Mucosa of rectum (tissue), 2 donors: ENCODE measurements around the gene PYM1.

Experiments
- H3K27ac ChIP-seq, 2 donors: one replicate each; pipeline ENCODE4 v1.7.0; 2013; ENCODE audit warnings: inconsistent platforms in 2 of 2, low read depth in 2 of 2, low read length in 2 of 2
- H3K27me3 ChIP-seq, 2 donors: one replicate each; pipeline ENCODE4 v1.7.0; 2013; ENCODE audit warnings: low read length in 2 of 2; ENCODE audit not compliant: control insufficient read depth in 2 of 2, insufficient read depth in 2 of 2
- H3K36me3 ChIP-seq, 2 donors: one replicate each; pipeline ENCODE4 v1.7.0; 2013; ENCODE audit warnings: low read length in 2 of 2; ENCODE audit not compliant: control insufficient read depth in 2 of 2, insufficient read depth in 2 of 2
- H3K4me1 ChIP-seq, 2 donors: one replicate each; pipeline ENCODE4 v1.7.0; 2013; ENCODE audit warnings: low read length in 2 of 2, mild to moderate bottlenecking in 1 of 2; ENCODE audit not compliant: control insufficient read depth in 2 of 2, insufficient read depth in 2 of 2
- H3K4me3 ChIP-seq, 2 donors: one replicate each; pipeline ENCODE4 v1.7.0; 2013; ENCODE audit warnings: low read length in 2 of 2
- H3K9ac ChIP-seq, 2 donors: one replicate each; pipeline ENCODE4 v1.7.0; 2013; ENCODE audit warnings: low read length in 2 of 2, low read depth in 1 of 2, mild to moderate bottlenecking in 1 of 2
- H3K9me3 ChIP-seq, 2 donors: one replicate each; pipeline ENCODE4 v1.7.0; 2013; ENCODE audit warnings: low read length in 2 of 2; ENCODE audit not compliant: control insufficient read depth in 2 of 2
- donor health status: healthy.
- donor health status: Normal muscosa, but diverticular disease.

PYM1 gene

DNA sequence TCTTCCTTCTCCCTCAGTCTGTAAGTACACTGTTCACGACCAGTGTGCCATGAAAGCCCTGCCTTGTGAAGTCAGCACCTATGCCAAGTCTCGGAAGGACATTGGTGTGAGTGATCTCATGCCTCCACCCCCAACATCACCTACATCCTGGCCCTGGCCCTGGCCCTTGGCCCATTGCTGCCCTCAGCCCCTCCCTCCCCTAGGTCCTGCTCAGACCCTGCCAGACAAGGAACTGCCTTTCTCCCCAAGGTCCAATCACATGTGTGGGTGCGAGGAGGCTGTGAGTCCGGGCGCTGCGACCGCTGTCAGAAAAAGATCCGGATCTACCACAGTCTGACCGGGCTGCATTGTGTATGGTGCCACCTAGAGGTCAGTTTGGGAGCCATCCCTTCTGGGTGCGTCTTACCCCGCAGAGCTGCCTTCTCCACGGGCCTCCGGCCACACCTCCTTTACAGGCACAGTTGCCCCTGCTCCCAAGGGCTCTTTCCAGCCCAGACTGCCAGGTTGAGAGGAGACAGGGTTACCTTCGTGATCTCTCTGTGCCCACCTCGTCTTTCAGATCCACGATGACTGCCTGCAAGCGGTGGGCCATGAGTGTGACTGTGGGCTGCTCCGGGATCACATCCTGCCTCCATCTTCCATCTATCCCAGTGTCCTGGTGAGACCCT, 12.5 kb upstream of the PYM1 start:
- Histone ChIP-seq H3K27ac (peak overlapping the region; percentile 62 to 79), H3K27me3 (no peaks in the 10 kb centered on the region), H3K9me3 (no peaks in the 10 kb centered on the region), H3K4me1 (peaks cover 10 to 13% of the 10 kb centered on the region in 2 donors), H3K9ac (peak overlapping the region; percentile 2 to 70), H3K36me3 (peaks cover 45 to 65% of the 10 kb centered on the region in 2 donors), H3K4me3 (peak overlapping the region; percentile 35 to 37)

DNA sequence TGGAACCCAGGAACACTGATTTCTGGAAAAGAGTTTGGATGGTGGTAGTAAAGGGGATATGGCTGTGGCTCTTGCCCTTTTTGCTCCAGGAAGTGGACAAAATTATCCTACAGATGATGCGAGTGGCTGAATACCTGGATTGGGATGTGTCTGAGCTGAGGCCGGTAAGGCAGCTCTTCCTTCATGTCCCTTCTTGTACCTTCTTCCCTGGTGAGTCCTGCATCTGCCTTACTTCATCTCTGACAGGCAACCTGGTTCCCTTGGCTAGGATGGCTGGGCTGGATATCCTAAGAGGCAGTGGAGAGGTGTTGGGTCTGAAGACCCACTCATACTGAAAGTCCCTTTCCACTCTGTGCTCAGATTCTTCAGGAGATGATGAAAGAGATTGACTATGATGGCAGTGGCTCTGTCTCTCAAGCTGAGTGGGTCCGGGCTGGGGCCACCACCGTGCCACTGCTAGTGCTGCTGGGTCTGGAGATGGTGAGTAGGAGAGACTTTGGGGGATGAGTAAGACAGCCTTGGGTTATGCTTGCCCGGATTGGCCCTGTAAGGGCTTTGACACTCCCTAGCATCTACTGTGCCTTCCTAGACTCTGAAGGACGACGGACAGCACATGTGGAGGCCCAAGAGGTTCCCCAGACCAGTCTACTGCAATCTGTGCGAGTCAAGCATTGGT, 11.3 kb upstream of the PYM1 start:
- H3K4me1 ChIP-seq = peaks cover 13 to 18% of the 10 kb centered on the region in 2 donors
- peaks cover 44 to 59% of the 10 kb centered on the region in 2 donors for H3K36me3 ChIP-seq
- peak overlapping the region in 1 of 2 donors; percentile 17 for H3K27ac ChIP-seq
- H3K9me3 ChIP-seq = no peaks in the 10 kb centered on the region
- no peak overlapping the region for H3K9ac ChIP-seq
- no peaks in the 10 kb centered on the region for H3K27me3 ChIP-seq
- no peak overlapping the region for H3K4me3 ChIP-seq

DNA sequence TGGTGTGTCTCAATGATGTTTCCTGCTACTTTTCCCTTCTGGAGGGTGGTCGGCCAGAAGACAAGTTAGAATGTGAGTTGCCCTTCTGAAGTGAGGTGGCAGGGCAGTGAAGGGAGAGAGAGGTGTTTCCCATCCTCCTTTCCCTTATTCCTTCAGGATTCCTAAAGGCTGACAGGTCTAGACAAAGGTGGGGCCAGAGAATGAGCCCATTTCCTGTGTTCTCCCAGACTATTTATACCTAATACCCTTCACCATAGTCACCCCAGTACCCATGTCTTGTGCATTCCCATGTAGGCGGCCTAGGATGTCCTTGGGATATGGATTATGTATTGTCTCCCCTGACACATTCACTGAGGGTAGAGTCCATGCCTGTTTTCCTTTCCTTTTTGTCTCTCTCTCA, 10.3 kb upstream of the PYM1 start:
- no peak overlapping the region for H3K27ac ChIP-seq
- H3K4me3 ChIP-seq = no peak overlapping the region
- H3K9ac ChIP-seq = no peak overlapping the region
- H3K27me3 ChIP-seq = no peaks in the 10 kb centered on the region
- H3K36me3 ChIP-seq = peaks cover 44 to 57% of the 10 kb centered on the region in 2 donors
- peaks cover 18 to 26% of the 10 kb centered on the region in 2 donors for H3K4me1 ChIP-seq
- H3K9me3 ChIP-seq = no peaks in the 10 kb centered on the region

DNA sequence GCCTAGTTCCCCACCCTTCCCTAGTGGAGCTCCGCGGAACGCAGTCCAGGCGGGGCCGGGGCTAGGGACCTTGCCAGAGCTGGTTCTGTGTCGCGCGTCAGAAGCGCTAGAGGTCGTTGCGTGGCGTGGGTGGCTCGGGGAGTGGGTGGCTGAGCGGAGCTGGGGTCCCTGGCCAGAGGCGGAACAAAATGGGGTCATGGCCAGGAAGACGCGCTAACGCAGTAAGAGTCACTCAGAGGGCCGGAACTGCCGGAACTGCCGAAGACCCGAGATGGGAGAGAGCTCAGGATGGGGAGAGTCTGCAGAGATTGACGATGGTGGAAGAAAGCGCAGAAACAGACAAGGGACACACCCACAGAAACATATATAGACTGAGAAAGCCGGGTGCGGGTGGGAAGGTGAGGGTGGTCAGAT, 8.1 kb upstream of the PYM1 start:
- Histone ChIP-seq H3K9me3 (no peaks in the 10 kb centered on the region), H3K27ac (peak overlapping the region; percentile 21 to 40), H3K9ac (peak overlapping the region in 1 of 2 donors; percentile 14), H3K4me3 (peak overlapping the region; percentile 22 to 27), H3K36me3 (peaks cover 27 to 40% of the 10 kb centered on the region in 2 donors), H3K27me3 (no peaks in the 10 kb centered on the region), H3K4me1 (peaks cover 35 to 44% of the 10 kb centered on the region in 2 donors)

DNA sequence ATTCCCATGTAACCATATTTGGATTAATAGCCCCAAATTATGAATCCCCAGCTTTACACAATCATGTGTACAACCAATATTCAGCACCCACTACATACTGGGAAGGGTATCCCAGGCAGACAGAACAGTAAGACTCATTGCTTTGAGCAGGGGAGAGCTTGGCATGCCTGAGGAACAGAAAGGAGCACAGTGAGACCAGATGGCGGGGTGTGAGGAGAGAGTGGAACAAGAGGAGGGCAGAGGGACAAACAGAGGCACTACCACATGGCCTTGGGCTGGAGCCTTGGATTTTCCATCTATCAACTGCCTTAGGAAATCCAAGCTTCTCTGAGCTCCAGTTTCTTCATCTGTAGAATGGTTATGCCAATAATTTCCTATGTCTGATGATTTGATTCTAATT, 7.1 kb upstream of the PYM1 start:
- Histone ChIP-seq H3K9ac (no peak overlapping the region), H3K4me3 (peak overlapping the region in 1 of 2 donors; percentile 28), H3K9me3 (no peaks in the 10 kb centered on the region), H3K4me1 (peaks cover 34 to 44% of the 10 kb centered on the region in 2 donors), H3K27me3 (no peaks in the 10 kb centered on the region), H3K36me3 (peaks cover 23 to 36% of the 10 kb centered on the region in 2 donors), H3K27ac (no peak overlapping the region)

DNA sequence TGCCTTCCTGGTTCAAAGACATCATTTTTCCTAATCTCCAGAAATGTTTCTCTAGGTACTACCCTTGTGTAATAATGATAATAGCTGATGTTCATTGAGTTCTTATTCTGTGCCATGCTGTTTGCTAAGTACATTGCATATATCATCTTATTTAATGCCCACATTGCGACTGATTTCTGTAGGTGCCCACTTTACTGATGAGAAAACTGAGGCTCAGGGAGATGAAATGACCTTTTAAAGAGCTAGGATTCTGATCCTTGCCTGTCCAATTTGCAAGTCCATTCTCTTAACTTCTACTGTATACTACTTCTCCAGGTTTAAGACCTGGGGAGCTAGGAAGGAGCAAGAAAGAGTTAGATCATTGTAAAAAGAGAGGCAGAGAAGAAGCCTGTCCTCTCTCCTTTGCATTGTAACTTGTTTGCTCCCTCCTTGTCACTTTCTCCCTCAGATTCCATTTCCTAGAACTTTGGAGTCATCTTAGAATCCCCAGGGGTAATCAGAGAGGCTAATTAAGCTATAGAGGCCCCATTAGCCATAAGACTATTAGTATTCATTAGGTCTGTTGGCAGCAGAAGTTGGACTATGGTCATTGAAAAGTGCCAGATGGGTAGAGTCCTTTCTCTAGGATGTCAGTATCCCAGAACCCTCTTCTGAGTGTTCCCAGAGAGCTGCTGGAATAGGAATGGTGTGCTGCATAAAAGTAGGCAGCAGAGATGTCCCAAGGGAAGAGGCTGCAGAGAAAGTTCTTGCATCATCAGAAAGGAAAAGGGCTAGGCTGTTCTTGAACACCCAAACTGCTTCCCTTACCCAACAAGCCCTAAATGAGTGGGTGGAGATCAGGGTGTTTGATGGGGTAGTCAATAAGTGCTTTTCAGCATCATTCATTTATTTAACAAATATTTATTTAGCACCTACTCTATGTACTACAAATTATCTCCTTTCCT, 6.4 kb upstream of the PYM1 start:
- H3K36me3 ChIP-seq = peaks cover 20 to 30% of the 10 kb centered on the region in 2 donors
- H3K4me3 ChIP-seq = peak overlapping the region; percentile 1 to 89
- H3K9me3 ChIP-seq = no peaks in the 10 kb centered on the region
- no peaks in the 10 kb centered on the region for H3K27me3 ChIP-seq
- H3K4me1 ChIP-seq = peaks cover 39 to 46% of the 10 kb centered on the region in 2 donors
- peak overlapping the region; percentile 48 to 99 for H3K27ac ChIP-seq
- no peak overlapping the region for H3K9ac ChIP-seq

DNA sequence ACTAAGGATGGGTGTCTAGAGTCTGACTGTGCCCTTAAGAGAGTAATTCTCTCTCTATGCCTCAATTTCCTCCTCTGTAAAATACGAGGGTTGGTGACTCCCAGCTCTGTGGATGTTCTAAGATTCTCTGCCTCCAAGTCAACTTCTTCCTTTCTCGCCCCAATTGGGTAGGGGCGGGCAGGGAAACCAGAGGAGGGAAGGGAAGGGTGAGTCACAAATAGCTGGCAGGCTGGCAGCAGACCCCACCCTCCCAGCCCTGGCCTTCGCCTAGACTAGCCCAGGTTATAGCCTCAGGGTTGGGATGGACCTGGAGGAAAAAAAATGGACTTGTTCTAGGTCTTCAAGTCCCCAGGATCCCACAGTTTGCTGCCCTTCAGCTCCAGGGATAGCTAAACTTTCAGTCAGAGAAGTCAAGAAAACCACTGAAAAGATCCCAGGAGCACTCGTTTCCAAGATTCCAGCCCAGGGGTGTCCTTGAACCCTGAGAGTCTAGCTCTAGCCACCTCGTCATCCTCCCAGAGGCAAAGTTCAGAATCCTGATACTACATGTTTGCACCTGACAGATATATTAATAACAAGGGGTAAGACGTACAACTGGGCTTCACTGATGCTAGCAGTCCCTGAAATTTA, 5.6 kb upstream of the PYM1 start:
- peak overlapping the region; percentile 99 for H3K27ac ChIP-seq
- H3K36me3 ChIP-seq = peaks cover 12 to 23% of the 10 kb centered on the region in 2 donors

DNA sequence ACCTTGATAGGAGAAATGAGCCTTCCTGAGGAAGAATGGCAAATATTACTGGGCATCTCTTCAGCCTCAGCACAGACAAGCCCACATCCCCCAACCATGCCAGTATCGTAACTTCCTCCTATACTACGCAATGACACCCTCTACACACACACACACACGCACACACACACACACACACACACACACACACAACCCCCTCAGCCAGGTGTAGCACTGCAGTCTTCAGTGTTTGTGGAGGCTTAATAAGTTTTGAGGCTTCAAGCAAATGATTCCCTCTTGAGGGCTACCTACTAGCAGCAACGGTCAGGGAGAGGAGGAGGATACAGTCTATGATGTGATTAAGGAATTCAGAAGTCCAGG, 4.8 kb upstream of the PYM1 start:
- Histone ChIP-seq H3K36me3 (peaks cover 8 to 16% of the 10 kb centered on the region in 2 donors), H3K27me3 (no peaks in the 10 kb centered on the region), H3K27ac (peak overlapping the region; percentile 99), H3K4me1 (peaks cover 45 to 54% of the 10 kb centered on the region in 2 donors), H3K9me3 (no peaks in the 10 kb centered on the region), H3K9ac (peak overlapping the region; percentile 94 to 96), H3K4me3 (peak overlapping the region; percentile 89 to 96)

More for the DNA sequence above, 5.6 kb upstream of the PYM1 start:
- Histone ChIP-seq H3K4me3 (peak overlapping the region; percentile 89 to 96), H3K9ac (peak overlapping the region; percentile 94 to 96), H3K27me3 (no peaks in the 10 kb centered on the region), H3K4me1 (peaks cover 45 to 49% of the 10 kb centered on the region in 2 donors), H3K9me3 (no peaks in the 10 kb centered on the region)

DNA sequence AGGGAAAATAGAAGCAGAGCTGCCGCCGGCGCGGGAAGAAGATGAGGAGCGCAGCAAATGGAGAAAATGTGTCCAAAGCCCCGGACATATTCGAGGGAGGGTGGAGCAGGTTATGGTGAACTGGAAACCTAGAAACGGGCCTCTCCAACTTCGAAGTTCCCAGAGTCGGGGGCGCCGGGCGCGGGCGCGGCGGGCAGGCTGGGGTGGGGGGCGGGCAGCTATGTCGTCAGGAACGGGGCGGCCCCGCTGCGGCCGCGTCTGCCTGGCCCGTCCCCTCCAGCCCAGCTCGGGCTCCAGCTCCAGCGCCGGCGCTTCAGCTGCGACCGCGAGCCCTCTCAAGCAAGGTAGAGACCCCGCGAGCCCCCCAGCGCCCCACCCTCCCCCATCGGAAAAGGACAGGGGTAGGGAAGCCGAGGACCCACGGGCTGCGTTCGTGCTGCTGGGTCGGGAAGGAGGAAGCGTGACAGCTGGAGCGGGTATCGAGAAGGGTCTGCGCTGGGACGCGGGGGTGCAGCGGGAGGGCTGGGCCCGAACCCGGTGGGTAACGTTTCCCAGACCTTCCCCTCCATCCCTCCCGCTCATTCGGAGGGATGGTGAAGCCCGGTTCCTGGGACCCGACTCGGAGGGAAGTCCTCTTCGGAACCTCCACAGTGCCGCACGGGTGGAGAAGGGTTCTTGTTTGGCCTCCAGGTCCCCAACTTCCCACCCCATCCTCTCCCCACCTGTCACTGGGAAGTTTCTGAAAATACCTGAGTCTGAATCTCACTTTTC, 4.3 kb upstream of the PYM1 start:
- Histone ChIP-seq H3K27ac (peak overlapping the region; percentile 99), H3K27me3 (no peaks in the 10 kb centered on the region), H3K9ac (peak overlapping the region; percentile 94 to 96), H3K4me3 (peak overlapping the region; percentile 89 to 96), H3K4me1 (peaks cover 45 to 54% of the 10 kb centered on the region in 2 donors), H3K36me3 (peaks cover 5 to 10% of the 10 kb centered on the region in 2 donors), H3K9me3 (no peaks in the 10 kb centered on the region)
